Measurements from ENCODE around the gene ZNF385A.
A peak's percentile ranks its signal among the peaks of the same experiment; 100 is the strongest.

The ZNF385A gene

DNA sequence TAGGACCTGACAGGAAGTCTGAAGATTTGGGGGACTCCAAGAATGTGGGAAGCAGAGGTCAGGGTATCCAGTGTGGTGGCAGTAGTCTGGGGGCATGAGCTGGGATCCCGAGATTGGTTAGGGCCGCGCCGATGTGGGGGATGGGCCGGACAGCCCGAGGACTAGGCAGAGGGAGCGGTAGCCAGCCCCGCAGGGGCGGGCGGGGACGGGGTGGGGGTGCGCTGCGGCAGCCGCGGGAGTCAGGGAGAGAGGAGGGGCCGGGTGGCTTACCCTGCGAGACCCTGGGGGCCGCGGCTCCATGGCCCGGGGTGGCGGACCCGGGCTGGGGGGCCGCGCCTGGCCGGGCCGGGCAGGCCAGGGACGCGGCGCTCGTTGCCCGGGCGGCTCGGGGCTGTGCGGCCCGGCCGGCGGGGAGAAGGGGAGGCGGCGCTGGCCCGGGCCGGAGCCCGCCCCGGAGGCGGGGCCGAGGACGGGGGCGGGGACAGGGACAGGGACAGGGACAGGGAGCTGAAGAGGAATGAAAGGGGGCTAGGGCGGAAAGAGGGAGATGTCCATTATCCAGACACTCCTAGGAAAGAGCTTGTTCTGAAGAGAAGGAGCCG is 5.6 kb downstream of the ZNF385A start:
- Mint-ChIP-seq H3K4me3 (peak overlapping the region; percentile 40 to 49), H3K27ac (peak overlapping the region; percentile 16), H3K9me3 (no peaks in the 10 kb centered on the region), H3K27me3 (no peaks in the 10 kb centered on the region), H3K36me3 (no peaks in the 10 kb centered on the region), H3K4me1 (peaks cover 29% of the 10 kb centered on the region in 2 donors)
- DNase-seq (no peak), ATAC-seq (replicated peaks) (peak in 1 of 2 donors; percentile 47)

DNA sequence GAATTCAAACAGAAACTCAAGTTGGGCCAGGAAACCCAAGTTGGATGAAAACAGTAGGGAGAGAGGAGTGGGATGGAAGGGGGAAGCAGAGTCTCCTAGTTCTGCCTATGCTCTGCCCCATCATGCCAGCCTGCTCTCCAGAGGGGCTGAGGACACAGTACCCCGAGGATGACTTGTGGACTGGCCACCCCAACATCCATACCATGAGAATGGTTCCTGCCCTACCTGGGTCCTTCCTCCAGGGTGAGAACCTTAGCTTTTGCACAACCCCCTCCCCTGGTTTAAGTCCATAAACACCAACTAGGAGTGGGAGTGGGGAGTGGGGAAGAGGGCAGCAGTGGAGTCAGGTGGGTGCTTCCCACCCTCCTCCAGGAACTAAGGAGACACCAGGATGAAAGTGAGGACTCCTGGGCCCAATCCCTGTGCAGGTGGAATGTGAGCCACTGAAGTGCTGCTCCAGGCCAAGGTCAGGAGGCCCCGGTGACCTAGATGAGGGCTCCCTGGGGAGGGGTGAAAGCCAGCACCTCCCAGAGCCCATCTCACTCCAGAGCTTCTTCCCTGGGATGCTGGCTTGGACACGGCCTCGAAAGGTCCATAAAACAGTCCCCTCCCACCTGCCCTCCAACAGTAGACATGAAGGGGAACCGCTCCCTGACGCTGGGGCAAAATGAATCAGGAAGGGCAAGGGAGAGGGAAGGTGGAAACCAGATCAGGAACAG is 6.6 kb downstream of the ZNF385A start:
- H3K36me3 Mint-ChIP-seq, result no peaks in the 10 kb centered on the region
- peak overlapping the region in 1 of 2 donors; percentile 40 for H3K4me3 Mint-ChIP-seq
- ATAC-seq (replicated peaks) (no peak), DNase-seq (no peak)
- H3K27ac Mint-ChIP-seq, result peak overlapping the region; percentile 47
- peaks cover 24 to 25% of the 10 kb centered on the region in 2 donors for H3K4me1 Mint-ChIP-seq
- no peaks in the 10 kb centered on the region for H3K27me3 Mint-ChIP-seq
- H3K9me3 Mint-ChIP-seq, result no peaks in the 10 kb centered on the region

DNA sequence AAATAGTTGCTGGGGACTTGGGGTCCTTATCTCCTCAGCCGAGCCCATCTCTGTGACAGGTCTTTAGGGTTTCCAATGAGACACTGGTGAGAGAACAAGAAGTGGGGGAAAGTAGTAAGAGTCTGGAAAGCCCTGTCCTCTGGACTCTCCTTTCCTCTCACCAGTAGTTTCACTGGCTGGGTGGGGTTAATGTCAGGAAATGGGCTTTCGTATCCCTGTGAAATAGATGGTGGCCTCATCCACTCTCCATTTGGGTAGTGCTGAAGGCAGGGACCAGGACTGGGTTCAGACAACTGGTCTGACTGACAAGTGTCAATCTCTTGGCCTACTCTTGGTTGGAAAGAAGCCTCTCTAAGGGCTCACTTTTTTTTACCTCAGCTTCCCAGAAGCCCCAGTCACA is 7.5 kb downstream of the ZNF385A start:
- Mint-ChIP-seq H3K36me3 (no peaks in the 10 kb centered on the region), H3K4me3 (no peak overlapping the region), H3K27ac (no peak overlapping the region), H3K4me1 (peaks cover 26% of the 10 kb centered on the region in 2 donors), H3K27me3 (no peaks in the 10 kb centered on the region), H3K9me3 (no peaks in the 10 kb centered on the region)
- DNase-seq (no peak), ATAC-seq (replicated peaks) (no peak)

DNA sequence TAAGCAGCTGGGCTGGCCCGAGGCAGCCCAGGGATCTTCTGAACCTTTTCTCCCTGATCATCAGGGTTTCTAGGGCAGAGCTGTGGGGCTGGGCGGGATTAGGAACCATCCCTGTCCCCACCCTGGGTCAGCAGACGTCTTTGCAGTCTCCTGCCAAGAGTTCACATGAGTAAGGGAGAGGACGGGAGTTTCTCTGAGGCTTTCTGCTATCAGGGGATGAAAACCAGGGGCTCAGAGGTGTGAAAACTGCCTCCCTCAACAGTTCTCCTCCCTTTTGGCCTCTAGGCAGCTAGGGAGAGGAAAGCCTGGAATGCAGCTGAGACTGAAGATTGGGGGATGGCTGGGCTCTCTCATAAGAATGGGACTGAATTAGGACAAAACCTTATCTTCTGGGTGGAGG is 7.9 kb downstream of the ZNF385A start:
- no peaks in the 10 kb centered on the region for H3K27me3 Mint-ChIP-seq
- H3K4me3 Mint-ChIP-seq, result no peak overlapping the region
- no peaks in the 10 kb centered on the region for H3K36me3 Mint-ChIP-seq
- H3K27ac Mint-ChIP-seq, result no peak overlapping the region
- DNase-seq, result no peak
- ATAC-seq (replicated peaks), result no peak
- H3K4me1 Mint-ChIP-seq, result peaks cover 27 to 30% of the 10 kb centered on the region in 2 donors
- no peaks in the 10 kb centered on the region for H3K9me3 Mint-ChIP-seq

DNA sequence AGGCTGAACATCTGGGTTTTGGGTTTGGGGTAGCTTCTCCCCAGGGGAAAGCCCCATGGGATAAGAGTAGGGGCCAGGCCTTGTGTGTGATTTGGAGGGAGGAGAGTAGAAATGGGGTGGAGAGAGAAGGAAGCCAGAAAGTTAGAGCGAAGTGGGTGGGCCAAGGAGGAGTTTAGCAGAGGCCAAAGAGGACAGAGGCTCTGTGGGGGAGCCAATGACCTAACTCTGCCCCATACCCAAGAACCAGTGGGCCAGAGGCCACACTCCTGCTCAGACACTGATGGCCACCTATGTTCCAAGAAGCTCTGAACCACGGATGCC is 9.3 kb downstream of the ZNF385A start:
- no peak for DNase-seq
- Mint-ChIP-seq H3K27me3 (no peaks in the 10 kb centered on the region), H3K36me3 (peaks cover 0 to 4% of the 10 kb centered on the region in 2 donors), H3K4me1 (peaks cover 20 to 30% of the 10 kb centered on the region in 2 donors), H3K27ac (no peak overlapping the region), H3K9me3 (no peaks in the 10 kb centered on the region), H3K4me3 (no peak overlapping the region)
- no peak for ATAC-seq (replicated peaks)

DNA sequence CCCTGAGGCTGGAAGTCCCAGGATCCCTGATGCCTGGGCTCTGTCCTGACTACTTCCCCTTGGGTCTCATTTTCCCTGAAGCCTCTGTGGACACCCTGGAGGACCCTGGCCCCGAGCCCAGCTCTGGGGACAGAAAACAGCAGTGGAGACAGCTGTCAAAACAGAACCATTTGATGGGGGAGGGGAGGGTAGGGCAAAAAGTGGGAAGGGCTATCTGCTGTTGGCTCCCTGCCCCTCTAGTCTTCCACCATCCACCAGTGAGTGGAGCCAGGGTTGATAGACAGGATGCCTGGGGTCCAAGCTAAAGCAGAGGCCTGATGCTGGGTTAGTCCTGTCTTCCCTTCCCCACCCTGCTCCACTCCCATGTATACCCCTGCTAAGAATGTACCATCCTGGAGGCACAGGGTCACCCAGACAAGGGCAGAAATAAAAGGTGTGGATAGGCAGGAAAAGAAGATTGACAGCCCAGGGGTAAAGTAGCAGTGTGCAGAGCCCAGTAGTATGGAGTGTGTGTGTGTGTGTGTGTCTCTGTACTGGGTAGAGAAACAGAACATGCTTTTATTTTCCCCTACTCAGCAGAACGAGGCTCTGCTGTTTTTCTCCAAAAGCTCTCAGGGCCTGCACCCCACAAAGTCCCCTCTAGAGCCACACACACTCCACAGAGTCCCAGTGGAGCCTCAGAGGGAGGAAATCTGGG is 9.8 kb downstream of the ZNF385A start:
- H3K27me3 Mint-ChIP-seq, result no peaks in the 10 kb centered on the region
- no peak overlapping the region for H3K27ac Mint-ChIP-seq
- H3K36me3 Mint-ChIP-seq, result peaks cover 0 to 4% of the 10 kb centered on the region in 2 donors
- DNase-seq, result no peak
- H3K4me1 Mint-ChIP-seq, result peaks cover 18 to 26% of the 10 kb centered on the region in 2 donors
- no peak for ATAC-seq (replicated peaks)
- no peaks in the 10 kb centered on the region for H3K9me3 Mint-ChIP-seq
- H3K4me3 Mint-ChIP-seq, result no peak overlapping the region

DNA sequence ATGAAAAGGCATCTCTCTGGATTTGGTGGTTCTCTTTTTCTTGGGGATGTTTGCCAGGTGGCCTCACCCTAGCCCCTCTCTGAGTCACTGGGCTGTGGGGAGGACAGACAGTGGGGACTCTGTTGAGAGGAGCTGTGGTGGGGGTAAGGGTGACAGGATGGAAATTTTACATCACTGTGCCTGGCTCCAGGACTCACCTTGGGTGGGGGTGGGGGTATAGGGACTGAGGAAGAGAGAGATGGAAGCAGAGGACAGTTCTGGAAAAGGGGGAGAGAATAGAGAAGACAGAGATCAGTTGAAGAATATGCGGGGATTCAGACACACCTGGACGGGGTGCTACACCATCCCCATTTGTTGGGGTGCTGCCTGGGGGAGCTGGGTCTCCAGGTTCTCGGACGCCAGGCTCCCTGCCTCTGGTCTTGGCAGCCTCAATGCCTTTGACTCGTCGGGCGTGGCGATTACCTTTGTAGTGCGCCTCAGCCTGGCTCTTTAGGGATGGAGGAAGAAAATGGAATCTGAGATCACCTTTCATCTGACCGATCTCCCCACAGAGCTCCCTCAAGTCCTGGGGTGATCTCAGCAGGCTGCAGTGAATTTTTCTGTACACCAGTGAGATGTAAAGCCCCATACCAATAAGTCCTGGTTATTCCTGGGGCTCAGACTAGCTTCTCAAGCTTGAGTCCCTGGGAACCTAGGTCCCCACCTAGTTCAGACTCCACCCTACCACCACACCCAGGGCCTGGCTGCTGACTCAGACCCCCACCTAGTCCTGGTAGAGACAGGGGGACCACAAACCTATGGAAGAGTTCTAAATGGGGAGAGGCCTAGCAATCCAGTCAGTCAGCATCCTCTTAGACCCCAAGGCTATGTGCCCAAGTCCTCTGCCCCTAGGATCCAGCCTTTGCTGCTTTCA is 10.6 kb downstream of the ZNF385A start:
- peaks cover 0 to 4% of the 10 kb centered on the region in 2 donors for H3K36me3 Mint-ChIP-seq
- DNase-seq (no peak), ATAC-seq (replicated peaks) (no peak)
- no peaks in the 10 kb centered on the region for H3K9me3 Mint-ChIP-seq
- no peak overlapping the region for H3K4me3 Mint-ChIP-seq
- no peak overlapping the region for H3K27ac Mint-ChIP-seq
- peaks cover 18 to 29% of the 10 kb centered on the region in 2 donors for H3K4me1 Mint-ChIP-seq
- H3K27me3 Mint-ChIP-seq, result no peaks in the 10 kb centered on the region

DNA sequence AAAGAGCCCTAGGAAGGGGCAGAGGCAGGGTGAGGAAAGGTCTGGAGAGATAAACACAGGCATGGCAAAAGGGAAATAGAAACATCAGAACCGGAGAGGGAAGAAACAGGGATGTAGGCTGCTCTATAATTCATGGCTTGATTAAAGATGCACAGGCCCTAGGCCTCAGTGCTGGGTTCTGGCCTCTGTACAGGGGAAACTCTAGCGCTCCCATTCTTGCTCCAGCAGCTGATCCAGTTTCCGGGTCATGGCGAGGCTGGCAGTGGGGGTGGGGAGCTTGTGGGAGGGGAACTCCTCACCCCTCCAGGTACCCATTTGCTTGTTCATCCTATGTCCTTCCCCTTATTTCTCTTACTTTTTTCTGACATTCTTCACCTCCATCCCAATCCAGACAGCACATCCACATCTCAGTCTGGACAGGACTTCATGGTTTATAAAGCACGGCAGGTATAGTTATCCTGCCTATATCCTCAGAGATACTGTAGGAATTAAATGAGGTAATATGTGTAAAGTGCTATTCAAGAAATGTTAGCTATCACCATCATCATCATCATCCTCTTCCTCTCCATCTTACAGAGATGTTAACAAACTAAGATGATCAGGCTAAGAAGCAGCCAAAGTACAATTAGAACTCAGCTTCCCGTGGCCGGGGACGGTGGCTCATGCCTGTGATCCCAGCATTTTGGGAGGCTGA is 12.3 kb downstream of the ZNF385A start:
- Mint-ChIP-seq H3K4me3 (no peak overlapping the region), H3K27me3 (no peaks in the 10 kb centered on the region), H3K27ac (no peak overlapping the region), H3K4me1 (peaks cover 21 to 34% of the 10 kb centered on the region in 2 donors), H3K36me3 (peaks cover 0 to 4% of the 10 kb centered on the region in 2 donors), H3K9me3 (no peaks in the 10 kb centered on the region)
- ATAC-seq (replicated peaks), result no peak
- DNase-seq, result no peak

DNA sequence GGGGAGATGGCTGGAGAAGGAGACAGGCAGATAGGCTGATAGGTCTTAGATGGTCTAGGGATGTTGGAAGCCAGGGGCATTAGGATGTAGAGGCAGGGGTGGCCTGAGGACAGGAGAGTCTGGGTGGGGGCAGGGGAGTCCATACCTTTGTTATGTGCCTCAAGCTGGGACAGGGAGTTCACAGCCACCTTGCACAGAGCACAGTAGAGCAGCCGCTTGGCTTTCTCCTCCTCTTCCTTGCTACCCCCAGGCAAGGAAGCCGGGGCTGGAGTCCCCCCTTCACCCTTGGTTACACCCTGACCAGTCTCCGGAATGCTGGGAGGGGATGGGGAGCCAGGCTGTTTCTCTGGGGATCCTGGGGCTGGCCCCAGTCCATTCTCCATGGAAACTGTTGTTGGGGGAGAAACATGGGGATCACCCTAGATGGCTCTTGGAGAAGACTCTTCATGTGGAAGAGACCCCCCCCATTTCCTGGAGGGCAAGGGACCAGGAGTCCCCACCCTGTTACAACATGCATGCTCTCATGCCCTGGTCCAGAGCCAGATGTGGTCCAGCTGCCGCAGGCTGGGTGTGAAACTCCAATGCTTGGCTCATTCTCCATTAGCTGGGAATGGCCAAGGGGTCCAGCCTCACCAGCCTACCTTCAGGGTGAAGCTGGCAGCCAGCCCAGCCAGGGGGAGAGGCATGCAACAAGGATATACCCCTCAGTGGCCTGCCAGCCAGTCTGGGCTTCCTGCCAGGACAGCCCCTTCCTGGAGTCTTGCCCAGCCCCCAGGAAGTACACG is 13.0 kb downstream of the ZNF385A start:
- no peak for ATAC-seq (replicated peaks)
- Mint-ChIP-seq H3K36me3 (peaks cover 0 to 4% of the 10 kb centered on the region in 2 donors), H3K27me3 (no peaks in the 10 kb centered on the region), H3K4me1 (peaks cover 21 to 34% of the 10 kb centered on the region in 2 donors), H3K9me3 (no peaks in the 10 kb centered on the region), H3K4me3 (no peak overlapping the region), H3K27ac (no peak overlapping the region)
- DNase-seq, result no peak

DNA sequence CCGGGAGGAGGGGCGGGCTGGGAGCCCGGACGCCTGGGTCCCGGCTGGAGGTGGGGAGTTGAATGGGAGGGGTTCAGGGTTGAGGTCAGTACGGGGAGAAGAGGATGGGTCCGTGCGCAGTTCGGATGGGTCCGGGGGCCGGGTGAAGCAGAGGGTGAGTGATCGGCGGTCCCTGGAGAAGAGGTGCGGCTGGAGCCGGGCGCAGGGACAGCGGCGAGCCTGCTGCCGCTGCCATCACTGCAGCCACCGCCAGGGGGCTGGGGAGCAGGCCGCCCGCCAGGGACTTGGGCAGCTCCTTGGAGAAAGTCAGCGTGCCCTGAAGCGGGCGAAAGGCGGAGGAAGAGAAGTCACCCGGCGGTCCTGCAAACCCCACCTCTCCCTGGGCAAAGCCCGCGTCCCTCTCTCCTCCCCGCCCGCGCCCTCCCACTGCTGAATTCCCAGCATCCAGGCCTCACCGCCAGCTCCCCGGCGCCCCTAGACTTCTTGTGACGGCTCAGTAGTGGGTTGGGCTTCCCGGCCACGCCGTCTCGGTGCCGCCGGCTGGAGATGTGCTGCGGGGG is 14.3 kb downstream of the ZNF385A start:
- no peaks in the 10 kb centered on the region for H3K27me3 Mint-ChIP-seq
- DNase-seq (no peak), ATAC-seq (replicated peaks) (no peak)
- peaks cover 0 to 4% of the 10 kb centered on the region in 2 donors for H3K36me3 Mint-ChIP-seq
- no peaks in the 10 kb centered on the region for H3K9me3 Mint-ChIP-seq
- H3K4me1 Mint-ChIP-seq, result peaks cover 21 to 32% of the 10 kb centered on the region in 2 donors
- no peak overlapping the region for H3K27ac Mint-ChIP-seq
- peak overlapping the region; percentile 23 to 53 for H3K4me3 Mint-ChIP-seq

DNA sequence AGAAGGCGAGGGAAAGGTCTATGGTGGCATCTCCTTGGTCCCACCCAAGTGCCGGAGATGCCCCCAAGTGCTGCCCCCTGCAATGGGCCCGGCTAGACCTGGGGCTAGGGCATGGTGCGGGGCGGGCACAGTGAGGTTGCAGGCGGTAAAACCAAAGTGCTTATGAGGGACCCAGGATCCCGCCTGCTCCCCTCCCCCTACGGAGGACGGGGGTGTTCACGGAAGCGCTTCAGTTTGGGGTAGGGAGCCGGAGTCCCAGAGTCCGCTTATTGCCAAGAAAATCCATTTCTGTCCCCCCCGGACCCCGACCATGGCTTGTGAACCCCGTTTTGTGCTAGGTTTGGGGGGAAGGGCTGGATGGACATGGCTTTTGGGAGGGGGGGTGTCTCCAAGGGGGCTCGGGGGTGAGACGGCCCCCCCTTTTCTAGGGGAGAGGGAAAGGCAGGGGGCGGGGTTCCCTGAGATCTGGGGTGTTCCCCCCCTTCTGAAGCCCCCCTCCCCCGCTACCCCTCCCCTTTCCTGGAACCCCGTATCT is 14.9 kb downstream of the ZNF385A start:
- ATAC-seq (replicated peaks) (no peak), DNase-seq (no peak)
- Mint-ChIP-seq H3K36me3 (peaks cover 0 to 4% of the 10 kb centered on the region in 2 donors), H3K4me3 (peak overlapping the region in 1 of 2 donors; percentile 63), H3K27ac (peak overlapping the region; percentile 77), H3K4me1 (peaks cover 23 to 32% of the 10 kb centered on the region in 2 donors), H3K27me3 (no peaks in the 10 kb centered on the region), H3K9me3 (no peaks in the 10 kb centered on the region)

DNA sequence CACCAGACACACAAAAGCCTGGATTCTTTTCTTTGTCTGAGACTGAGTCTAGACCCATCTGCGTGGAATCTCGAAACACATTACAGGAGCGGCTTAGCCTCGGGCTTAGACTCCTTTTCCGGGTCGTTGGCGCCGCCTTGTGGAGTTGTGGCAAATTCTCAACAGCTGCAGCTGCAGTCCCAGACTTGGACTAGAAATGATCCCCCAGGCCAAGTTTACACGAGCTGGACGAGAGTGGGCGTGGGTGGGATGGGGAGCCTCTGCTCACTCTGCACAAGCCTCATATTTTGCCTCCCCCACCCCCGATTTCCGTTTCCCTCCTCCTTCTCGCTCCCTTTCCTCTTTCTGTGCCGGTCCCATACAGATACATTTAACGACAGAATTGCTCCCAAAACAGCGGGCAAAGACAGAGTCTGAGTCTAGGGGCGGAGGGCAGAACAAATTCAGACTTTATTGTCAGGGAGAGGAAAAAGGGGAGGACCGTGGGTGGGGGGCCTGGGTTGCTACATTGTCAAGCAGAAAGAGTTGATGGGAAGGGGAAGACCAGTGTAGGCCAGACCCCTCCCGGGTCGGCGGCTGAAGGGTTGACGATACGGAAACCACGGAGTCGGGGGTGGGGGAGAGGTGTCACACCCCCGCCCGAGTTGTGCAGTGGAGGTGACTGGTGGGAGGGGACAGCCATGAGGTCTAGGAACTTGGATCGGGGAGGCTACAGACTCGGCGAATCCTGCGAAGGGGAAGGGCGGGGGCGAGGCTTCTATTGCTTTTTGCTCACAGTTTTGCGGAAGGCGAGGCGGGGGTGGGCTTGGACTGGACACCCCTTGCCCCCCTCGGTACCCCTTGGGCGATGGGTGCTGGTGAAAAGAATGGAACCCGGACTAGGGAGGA is 15.6 kb downstream of the ZNF385A start:
- peak overlapping the region; percentile 44 to 63 for H3K4me3 Mint-ChIP-seq
- H3K36me3 Mint-ChIP-seq, result peaks cover 0 to 4% of the 10 kb centered on the region in 2 donors
- no peaks in the 10 kb centered on the region for H3K27me3 Mint-ChIP-seq
- H3K27ac Mint-ChIP-seq, result peak overlapping the region; percentile 77
- peaks cover 30 to 39% of the 10 kb centered on the region in 2 donors for H3K4me1 Mint-ChIP-seq
- peak; percentile 92 to 94 for ATAC-seq (replicated peaks)
- H3K9me3 Mint-ChIP-seq, result no peaks in the 10 kb centered on the region
- peak; percentile 66 for DNase-seq

Measured in stimulated activated naive B cell treated with anti-CD40 and anti-IgM and Interleukin-4, amounts not matched to agents 10 μg/mL and 1 μg/mL and 100 μg/mL, for 72 hours (primary cell).